NB4 (cell line): Measurements from ENCODE around the gene MRPL27.
A peak's percentile ranks its signal among the peaks of the same experiment; 100 is the strongest.

Experiments used
- DNase-seq: peaks from one replicate; pipeline ENCODE4 v3.0.0; 2010; ENCODE audit warnings: low read depth
- H3K4me3 ChIP-seq: one replicate; pipeline ENCODE4 v1.5.1; 2011; ENCODE audit warnings: mild to moderate bottlenecking, low read depth, low read length, moderate library complexity
- CTCF ChIP-seq: IDR thresholded peaks from one replicate; pipeline ENCODE4 v1.5.1; 2012; ENCODE audit warnings: low read depth, low read length
- MAX ChIP-seq: IDR thresholded peaks from 2 replicates; pipeline ENCODE4 v1.6.1; 2011; ENCODE audit warnings: low read depth, low read length
- MYC ChIP-seq: IDR thresholded peaks from 2 replicates; pipeline ENCODE4 v1.6.1; 2011; ENCODE audit warnings: low read depth, low read length
- POLR2A ChIP-seq: IDR thresholded peaks from 2 replicates; pipeline ENCODE4 v1.6.1; 2011; ENCODE audit warnings: mild to moderate bottlenecking; ENCODE audit not compliant: insufficient read length; ENCODE audit errors: extremely low read depth

The MRPL27 gene

GRCh38 chr17:50352072-50352692 lies 20.8 kb downstream of the MRPL27 start:
- no peak overlapping the region for H3K4me3 ChIP-seq
- DNase-seq = no peak
- no peak for TF ChIP-seq MAX

DNA sequence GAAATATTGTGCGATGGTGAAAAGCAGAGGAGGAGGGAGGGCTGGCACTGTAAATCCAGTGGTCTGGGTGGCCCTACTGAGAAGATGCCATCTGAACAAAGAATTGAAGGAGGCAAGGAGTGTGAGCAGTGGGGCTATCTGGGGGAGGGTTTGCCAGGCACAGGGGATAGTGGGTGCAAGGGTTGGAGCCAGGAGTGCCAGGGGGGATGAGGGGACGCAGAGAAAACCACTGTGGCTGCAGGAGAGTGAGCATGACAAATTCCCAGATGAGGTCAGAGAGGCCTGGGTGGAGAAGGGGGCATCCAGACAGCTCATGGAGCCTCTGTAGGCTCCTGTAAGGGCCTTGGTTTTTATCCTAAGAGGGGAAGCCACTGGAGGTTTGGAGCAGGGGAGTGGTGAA lies 22.3 kb downstream of the MRPL27 start:
- H3K4me3 ChIP-seq = no peak overlapping the region
- DNase-seq = no peak
- TF ChIP-seq POLR2A (no peak), MYC (no peak), MAX (no peak), CTCF (no peak)

- TF ChIP-seq POLR2A = no peak
- TF ChIP-seq CTCF = no peak
- no peak for TF ChIP-seq MYC
- no peak for TF ChIP-seq MAX
- no peak for DNase-seq
- no peak overlapping the region for H3K4me3 ChIP-seq
Measured at GRCh38 chr17:50349243-50349600, 23.8 kb downstream of the MRPL27 start.

GRCh38 chr17:50348522-50349242 lies 24.3 kb downstream of the MRPL27 start:
- DNase-seq = no peak
- no peak for TF ChIP-seq POLR2A
- no peak for TF ChIP-seq CTCF
- TF ChIP-seq MYC = no peak
- TF ChIP-seq MAX = no peak
- H3K4me3 ChIP-seq = no peak overlapping the region

DNA sequence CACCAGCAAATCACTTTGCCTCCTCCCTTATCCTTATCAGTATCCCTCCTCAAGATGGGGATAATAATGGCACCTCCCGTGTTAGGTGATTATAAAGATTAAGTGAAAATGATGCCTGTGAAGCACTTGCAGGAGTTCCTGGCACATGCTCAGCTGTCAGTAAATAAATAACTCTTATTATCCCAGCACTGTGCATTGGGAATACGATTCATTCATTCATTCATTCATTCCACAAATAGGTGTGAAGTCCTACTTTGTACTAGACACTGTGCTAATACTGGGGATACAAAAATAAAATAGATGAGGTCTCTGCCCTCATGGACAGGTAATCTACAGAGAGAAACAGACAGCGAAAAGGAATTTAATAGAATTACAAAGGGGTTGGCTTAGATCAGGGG lies 25.1 kb downstream of the MRPL27 start:
- H3K4me3 ChIP-seq = no peak overlapping the region
- DNase-seq = no peak
- no peak for TF ChIP-seq MAX
- no peak for TF ChIP-seq MYC
- no peak for TF ChIP-seq CTCF
- TF ChIP-seq POLR2A = no peak

DNA sequence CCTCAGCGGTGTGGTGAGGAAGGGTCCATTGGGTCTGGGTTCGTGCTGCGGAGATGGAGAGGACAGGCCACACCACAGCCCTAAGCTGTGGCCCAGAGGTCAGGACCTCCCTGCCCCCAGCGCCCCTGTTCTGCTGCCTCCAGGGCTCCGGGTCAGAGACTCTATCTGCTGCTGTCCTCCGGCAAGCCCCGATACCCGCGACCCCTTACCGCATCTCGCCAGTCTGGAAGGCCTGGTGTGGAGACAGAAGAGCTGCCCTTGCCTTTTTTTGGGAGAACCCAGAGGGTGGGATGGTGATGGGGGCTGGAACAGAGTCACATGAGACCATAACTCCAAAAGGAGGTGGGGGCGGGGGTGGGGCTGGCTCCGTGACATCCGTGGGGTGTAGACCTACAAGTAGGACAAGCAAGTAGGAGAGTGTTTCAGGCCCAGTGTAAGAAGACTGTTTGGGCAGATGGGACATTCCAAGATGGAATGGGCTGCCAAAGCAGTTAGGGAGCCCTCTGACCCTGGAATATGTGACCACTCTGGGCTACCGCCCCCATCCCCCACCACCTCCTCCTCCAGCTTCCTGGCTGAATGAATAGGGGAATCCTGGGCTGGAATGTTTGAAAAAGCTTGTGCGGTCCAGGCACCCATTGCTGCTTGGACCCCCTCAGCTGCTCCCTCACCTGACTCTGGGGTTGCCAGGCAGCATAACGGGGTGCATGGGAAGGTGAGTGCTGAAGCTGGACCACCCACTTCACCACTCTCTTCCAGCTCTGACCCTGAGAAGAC lies 25.7 kb downstream of the MRPL27 start:
- no peak for DNase-seq
- H3K4me3 ChIP-seq = peak overlapping the region; percentile 78
- TF ChIP-seq POLR2A (no peak), MYC (no peak), MAX (no peak)
